Brain microvascular endothelial cell (primary cell): ENCODE measurements around the gene ARHGEF7.

Source experiments
- DNase-seq: peaks from one replicate; pipeline ENCODE4 v3.0.0-alpha.2; 2020
- H3K27ac ChIP-seq: fragments of 250-450 bp; sonication (Bioruptor Pico); 2 replicates; pipeline ENCODE4 v1.5.1; 2020; ENCODE audit warnings: mild to moderate bottlenecking, moderate library complexity
- H3K27me3 ChIP-seq: fragments of 250-450 bp; sonication (Bioruptor Pico); replicated peaks from 2 replicates; pipeline ENCODE4 v1.5.1; 2020; ENCODE audit warnings: mild to moderate bottlenecking
- H3K36me3 ChIP-seq: fragments of 250-450 bp; sonication (Bioruptor Pico); replicated peaks from 2 replicates; pipeline ENCODE4 v1.5.1; 2020; ENCODE audit warnings: mild to moderate bottlenecking
- H3K4me3 ChIP-seq: 2 replicates; pipeline ENCODE4 v1.5.1; 2011; ENCODE audit warnings: low read depth, mild to moderate bottlenecking, control low read depth, low read length, moderate library complexity
- in situ Hi-C: cut with HindIII; loops from 2 replicates; pipeline ENCODE4 v1.10.0; 2017; ENCODE audit warnings: low sequenced_read_pairs, low pct_ligation_motif_present
- TF ChIP-seq, protein P1 (sequence below): IDR thresholded peaks from 2 replicates; pipeline ENCODE4 v1.5.1; 2011; ENCODE audit warnings: low read depth, mild to moderate bottlenecking, moderate library complexity, low read length, control low read depth, inconsistent platforms; ENCODE audit errors: missing control alignments

The ARHGEF7 gene

DNA sequence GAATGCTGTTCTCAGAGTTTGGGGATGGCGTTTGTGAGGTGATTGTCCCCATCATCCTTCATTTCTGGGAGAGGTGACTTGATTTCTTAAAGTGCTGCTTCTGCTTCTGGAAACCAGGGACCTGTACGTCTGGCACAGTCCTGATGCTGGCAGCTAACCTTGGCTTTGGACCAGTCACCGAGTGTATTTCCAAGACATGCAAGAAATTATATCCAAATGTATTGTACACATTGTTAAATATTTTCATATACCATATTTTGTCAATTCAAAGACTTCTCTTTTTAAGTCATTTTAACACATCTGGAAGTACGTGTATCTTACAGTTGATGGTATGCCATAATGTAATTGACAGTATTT lies 97.4 kb downstream of the ARHGEF7 start:
- no peaks in the 10 kb centered on the region for H3K27me3 ChIP-seq
- peak overlapping the region; percentile 76 for H3K27ac ChIP-seq
- TF ChIP-seq, protein P1, sequence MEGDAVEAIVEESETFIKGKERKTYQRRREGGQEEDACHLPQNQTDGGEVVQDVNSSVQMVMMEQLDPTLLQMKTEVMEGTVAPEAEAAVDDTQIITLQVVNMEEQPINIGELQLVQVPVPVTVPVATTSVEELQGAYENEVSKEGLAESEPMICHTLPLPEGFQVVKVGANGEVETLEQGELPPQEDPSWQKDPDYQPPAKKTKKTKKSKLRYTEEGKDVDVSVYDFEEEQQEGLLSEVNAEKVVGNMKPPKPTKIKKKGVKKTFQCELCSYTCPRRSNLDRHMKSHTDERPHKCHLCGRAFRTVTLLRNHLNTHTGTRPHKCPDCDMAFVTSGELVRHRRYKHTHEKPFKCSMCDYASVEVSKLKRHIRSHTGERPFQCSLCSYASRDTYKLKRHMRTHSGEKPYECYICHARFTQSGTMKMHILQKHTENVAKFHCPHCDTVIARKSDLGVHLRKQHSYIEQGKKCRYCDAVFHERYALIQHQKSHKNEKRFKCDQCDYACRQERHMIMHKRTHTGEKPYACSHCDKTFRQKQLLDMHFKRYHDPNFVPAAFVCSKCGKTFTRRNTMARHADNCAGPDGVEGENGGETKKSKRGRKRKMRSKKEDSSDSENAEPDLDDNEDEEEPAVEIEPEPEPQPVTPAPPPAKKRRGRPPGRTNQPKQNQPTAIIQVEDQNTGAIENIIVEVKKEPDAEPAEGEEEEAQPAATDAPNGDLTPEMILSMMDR = no peak
- DNase-seq = no peak
- no peaks in the 10 kb centered on the region for H3K36me3 ChIP-seq
- no peak overlapping the region for H3K4me3 ChIP-seq
- in situ Hi-C loops = no loop called here

DNA sequence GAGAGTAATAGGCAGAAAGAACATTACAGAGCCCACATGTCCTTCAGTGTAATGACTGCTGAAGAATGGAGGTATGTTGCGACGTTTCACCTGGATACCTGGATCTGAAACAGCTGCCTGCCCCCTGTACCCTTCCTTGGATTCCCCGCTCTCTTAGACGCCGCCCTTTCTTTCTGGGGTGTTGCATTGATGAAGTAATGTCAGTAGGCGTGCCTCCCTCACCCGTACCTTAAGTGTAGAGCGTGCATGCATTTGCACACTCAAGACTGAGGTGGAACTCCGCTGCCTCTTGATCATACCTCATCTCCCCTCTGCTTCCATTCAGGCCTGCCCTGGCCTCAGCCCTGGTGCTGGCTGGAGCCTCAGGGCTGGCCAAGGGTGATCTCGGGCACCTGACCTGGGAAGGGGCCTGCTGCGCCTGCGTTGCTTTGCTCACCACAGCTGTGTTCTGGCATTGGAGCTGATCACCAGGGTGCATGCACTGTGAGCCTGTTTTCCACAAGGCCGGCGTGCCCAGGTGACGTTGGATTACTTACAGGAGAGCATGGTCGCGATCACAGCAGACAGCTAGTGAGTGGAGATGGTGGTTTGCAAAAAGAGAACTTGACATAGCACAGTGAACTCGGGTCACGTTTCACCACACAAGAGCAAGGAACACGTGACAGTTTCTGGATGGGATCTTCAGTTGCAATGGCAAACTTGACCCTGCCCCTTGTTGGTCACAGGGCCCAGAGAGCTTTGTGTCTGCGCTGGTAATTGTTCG lies 99.0 kb downstream of the ARHGEF7 start:
- in situ Hi-C loops = no loop called here
- no peak overlapping the region for H3K4me3 ChIP-seq
- DNase-seq = no peak
- TF ChIP-seq, protein P1 = no peak
- H3K27ac ChIP-seq = no peak overlapping the region
- H3K27me3 ChIP-seq = no peaks in the 10 kb centered on the region
- peaks cover 2% of the 10 kb centered on the region for H3K36me3 ChIP-seq

GRCh38 chr13:111215081-111216047 lies 100.3 kb downstream of the ARHGEF7 start:
- in situ Hi-C loops = no loop called here
- DNase-seq = no peak
- Histone ChIP-seq H3K27me3 (no peaks in the 10 kb centered on the region), H3K36me3 (peaks cover 5% of the 10 kb centered on the region), H3K27ac (no peak overlapping the region), H3K4me3 (no peak overlapping the region)
- TF ChIP-seq, protein P1 = no peak

DNA sequence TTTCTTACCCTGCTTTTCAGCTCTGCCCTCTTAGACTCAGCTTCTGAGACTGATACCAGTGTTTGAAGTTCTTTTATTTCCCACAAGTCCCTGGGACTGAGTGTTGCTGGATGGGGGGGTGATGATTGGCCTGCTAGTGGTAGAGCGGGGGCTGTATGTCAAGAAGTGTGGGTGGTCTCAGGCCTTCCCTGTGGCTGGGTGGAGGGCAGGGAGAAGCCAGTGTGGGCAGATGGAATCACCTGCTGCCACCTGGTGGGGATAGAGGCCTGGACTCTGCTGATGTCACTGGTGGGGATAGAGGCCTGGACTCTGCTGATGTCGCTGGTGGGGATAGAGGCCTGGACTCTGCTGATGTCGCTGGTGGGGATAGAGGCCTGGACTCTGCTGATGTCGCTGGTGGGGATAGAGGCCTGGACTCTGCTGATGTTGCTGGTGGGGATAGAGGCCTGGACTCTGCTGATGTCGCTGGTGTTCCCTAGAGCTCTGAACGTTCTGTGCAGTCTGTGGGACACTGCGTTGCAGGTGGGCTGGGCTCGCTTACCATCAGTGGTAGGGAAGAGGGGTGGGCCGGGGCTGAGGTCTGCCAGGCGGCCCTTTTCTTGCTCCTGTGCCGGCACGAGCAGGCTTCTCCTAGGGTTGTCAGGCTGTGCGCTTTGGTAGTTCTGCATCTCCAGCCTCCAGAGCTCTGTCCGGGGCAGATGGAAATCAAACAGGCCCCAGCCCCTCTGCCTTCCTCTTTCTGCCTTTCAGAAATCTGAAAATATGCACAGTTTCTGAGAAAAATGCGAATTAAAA lies 101.3 kb downstream of the ARHGEF7 start:
- Histone ChIP-seq H3K27me3 (no peaks in the 10 kb centered on the region), H3K36me3 (peaks cover 8% of the 10 kb centered on the region), H3K4me3 (no peak overlapping the region), H3K27ac (no peak overlapping the region)
- TF ChIP-seq, protein P1 = peak; percentile 71
- in situ Hi-C loops = no loop called here
- no peak for DNase-seq

DNA sequence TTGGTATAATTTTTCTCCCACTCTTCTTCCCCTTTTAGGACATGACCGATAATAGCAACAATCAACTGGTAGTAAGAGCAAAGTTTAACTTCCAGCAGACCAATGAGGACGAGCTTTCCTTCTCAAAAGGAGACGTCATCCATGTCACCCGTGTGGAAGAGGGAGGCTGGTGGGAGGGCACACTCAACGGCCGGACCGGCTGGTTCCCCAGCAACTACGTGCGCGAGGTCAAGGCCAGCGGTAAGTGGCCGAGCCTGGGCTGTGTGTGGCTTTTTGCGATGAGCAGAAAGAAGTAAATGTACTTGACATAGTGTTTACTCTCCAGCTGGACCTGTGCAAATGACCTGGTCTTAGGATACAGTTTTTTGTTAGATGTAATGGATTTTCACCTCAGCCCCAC lies 102.5 kb downstream of the ARHGEF7 start:
- no peak overlapping the region for H3K27ac ChIP-seq
- no peak for DNase-seq
- no peak overlapping the region for H3K4me3 ChIP-seq
- TF ChIP-seq, protein P1 = no peak
- H3K36me3 ChIP-seq = peaks cover 8% of the 10 kb centered on the region
- in situ Hi-C loops = no loop called here
- H3K27me3 ChIP-seq = no peaks in the 10 kb centered on the region
